ENCODE data around the gene SLC2A13.

The SLC2A13 gene
- total RNA-seq, result 8.4 to 10.6 reads per million in 2 donors

- DNase-seq, result peak; percentile 74
These were observed at the start of gene SLC2A13 for GRCh38 chr12:40105515-40106201. Gene SLC2A13, minus strand, starts transcription at chr12:40106081. Its CDS starts 273 bp downstream, at chr12:40105808.

GRCh38 chr12:40154381-40154780, 48.5 kb upstream of the SLC2A13 start:
- DNase-seq, result no peak

- DNase-seq, result no peak
These were observed 47.6 kb upstream of the SLC2A13 start for GRCh38 chr12:40153432-40153831.

GRCh38 chr12:40152783-40153383, 47.0 kb upstream of the SLC2A13 start:
- peak; percentile 36 for DNase-seq

- no peak for DNase-seq
These were observed 43.9 kb upstream of the SLC2A13 start for GRCh38 chr12:40149673-40150260.

- no peak for DNase-seq
These were observed 41.2 kb upstream of the SLC2A13 start for GRCh38 chr12:40146800-40147797.

- DNase-seq, result no peak
These were observed 40.0 kb upstream of the SLC2A13 start for GRCh38 chr12:40145896-40146295.

- DNase-seq, result no peak
These were observed 38.1 kb upstream of the SLC2A13 start for GRCh38 chr12:40144023-40144422.

GRCh38 chr12:40142001-40142744, 36.3 kb upstream of the SLC2A13 start:
- no peak for DNase-seq

- DNase-seq, result no peak
These were observed 32.6 kb upstream of the SLC2A13 start for GRCh38 chr12:40138526-40138925.

- no peak for DNase-seq
These were observed 31.4 kb upstream of the SLC2A13 start for GRCh38 chr12:40137252-40137651.

GRCh38 chr12:40127408-40127807, 21.5 kb upstream of the SLC2A13 start:
- DNase-seq, result no peak

GRCh38 chr12:40123496-40123895, 17.6 kb upstream of the SLC2A13 start:
- no peak for DNase-seq

- no peak for DNase-seq
These were observed 17.0 kb upstream of the SLC2A13 start for GRCh38 chr12:40122842-40123241.

- no peak for DNase-seq
These were observed 11.9 kb upstream of the SLC2A13 start for GRCh38 chr12:40117818-40118217.

GRCh38 chr12:40110586-40110985, 4.7 kb upstream of the SLC2A13 start:
- no peak for DNase-seq

GRCh38 chr12:40107803-40108620, 2.1 kb upstream of the SLC2A13 start:
- DNase-seq, result no peak

GRCh38 chr12:40107098-40107802, 1.4 kb upstream of the SLC2A13 start:
- peak; percentile 96 for DNase-seq

GRCh38 chr12:40106655-40107054, 774 bp upstream of the SLC2A13 start:
- no peak for DNase-seq

- DNase-seq, result no peak
These were observed 287 bp upstream of the SLC2A13 start for GRCh38 chr12:40106202-40106533.

- no peak for DNase-seq
These were observed 691 bp downstream of the SLC2A13 start for GRCh38 chr12:40105265-40105514.
